Measurements from ENCODE around the gene HCFC1R1.

HCFC1R1 gene

GRCh38 chr16:3019594-3020246 lies 4.0 kb downstream of the HCFC1R1 start:
- DNase-seq (ENCODE audit: low read depth), result no peak

GRCh38 chr16:3017794-3018506 lies 5.8 kb downstream of the HCFC1R1 start, which contains the start of gene CLDN6:
Gene CLDN6 (minus strand): TSS chr16:3018183. CDS start chr16:3016021, 2,162 bp downstream.
- no peak for DNase-seq (ENCODE audit: low read depth)

- no peak for DNase-seq (ENCODE audit: low read depth)
These were observed 6.4 kb downstream of the HCFC1R1 start for GRCh38 chr16:3017344-3017743.

GRCh38 chr16:3015865-3016521 lies 7.7 kb downstream of the HCFC1R1 start:
- no peak for DNase-seq (ENCODE audit: low read depth)

GRCh38 chr16:3014971-3015370 lies 8.8 kb downstream of the HCFC1R1 start:
- DNase-seq (ENCODE audit: low read depth), result no peak

GRCh38 chr16:3013998-3014690 lies 9.6 kb downstream of the HCFC1R1 start:
- DNase-seq (ENCODE audit: low read depth), result no peak

GRCh38 chr16:3013491-3013951 lies 10.2 kb downstream of the HCFC1R1 start:
- DNase-seq (ENCODE audit: low read depth), result no peak

- no peak for DNase-seq (ENCODE audit: low read depth)
These were observed 10.8 kb downstream of the HCFC1R1 start, which contains the start of gene CLDN9 for GRCh38 chr16:3012828-3013420. Gene CLDN9 (plus strand): TSS chr16:3012923. CDS start chr16:3013363, 440 bp downstream.

- DNase-seq (ENCODE audit: low read depth), result no peak
These were observed 11.5 kb downstream of the HCFC1R1 start for GRCh38 chr16:3012246-3012645.

- no peak for DNase-seq (ENCODE audit: low read depth)
These were observed 13.2 kb downstream of the HCFC1R1 start for GRCh38 chr16:3010510-3010909.

- DNase-seq (ENCODE audit: low read depth), result no peak
These were observed 14.0 kb downstream of the HCFC1R1 start for GRCh38 chr16:3009568-3010390.

GRCh38 chr16:3008690-3009037 lies 15.1 kb downstream of the HCFC1R1 start:
- DNase-seq (ENCODE audit: low read depth), result no peak

- no peak for DNase-seq (ENCODE audit: low read depth)
These were observed 15.6 kb downstream of the HCFC1R1 start for GRCh38 chr16:3007957-3008689.

GRCh38 chr16:3007059-3007956 lies 16.4 kb downstream of the HCFC1R1 start:
- no peak for DNase-seq (ENCODE audit: low read depth)

- no peak for DNase-seq (ENCODE audit: low read depth)
These were observed 18.9 kb downstream of the HCFC1R1 start for GRCh38 chr16:3004781-3005284.

- DNase-seq (ENCODE audit: low read depth), result no peak
These were observed 19.4 kb downstream of the HCFC1R1 start for GRCh38 chr16:3004319-3004718.

- peak; percentile 88 for DNase-seq (ENCODE audit: low read depth)
These were observed 20.0 kb downstream of the HCFC1R1 start for GRCh38 chr16:3003582-3004270.

GRCh38 chr16:3001316-3001715 lies 22.4 kb downstream of the HCFC1R1 start:
- no peak for DNase-seq (ENCODE audit: low read depth)

Measured in GM04503 (cell line).